GM23338 (cell line): ENCODE results near the gene RRP1. TPM values are rescaled to one million over a fixed set of nuclear protein-coding genes. Genes with fewer than 3 reads are reported as not detected.

ENCODE experiments used
- ATAC-seq: fragments of 200-7000 bp; cut with Tn5 transposase; 3 replicates; pipeline ENCODE4 v1.9.1; 2020
- DNase-seq: peaks from one replicate; pipeline ENCODE4 v3.0.0-alpha.2; 2015; ENCODE audit warnings: low spot score
- H2AFZ ChIP-seq: fragments of 200-600 bp; sonication (generic); 2 replicates; pipeline ENCODE4 v1.8.0; 2016; ENCODE audit warnings: antibody characterized with exemption, mild to moderate bottlenecking, moderate library complexity
- H3F3A ChIP-seq: fragments of 200-600 bp; sonication (generic); replicated peaks from 2 replicates; pipeline ENCODE4 v1.8.0; 2017; ENCODE audit warnings: antibody characterized with exemption, mixed run types, low read depth
- H3K27ac ChIP-seq: fragments of 200-600 bp; sonication (generic); 2 replicates; pipeline ENCODE4 v1.6.1; 2016; ENCODE audit warnings: low read depth
- H3K27me3 ChIP-seq: fragments of 200-600 bp; sonication (generic); 2 replicates; pipeline ENCODE4 v1.8.0; 2016; ENCODE audit warnings: mild to moderate bottlenecking, mixed run types, moderate library complexity; ENCODE audit not compliant: insufficient read depth
- H3K36me3 ChIP-seq: fragments of 200-600 bp; sonication (generic); 2 replicates; pipeline ENCODE4 v1.8.0; 2016; ENCODE audit warnings: mild to moderate bottlenecking; ENCODE audit not compliant: insufficient read depth
- H3K4me1 ChIP-seq: fragments of 200-600 bp; sonication (generic); 2 replicates; pipeline ENCODE4 v1.8.0; 2016; ENCODE audit warnings: mild to moderate bottlenecking, moderate library complexity; ENCODE audit not compliant: insufficient read depth
- H3K4me2 ChIP-seq: fragments of 200-600 bp; sonication (generic); 2 replicates; pipeline ENCODE4 v1.7.1; 2017; ENCODE audit warnings: mixed run types
- H3K4me3 ChIP-seq: fragments of 200-600 bp; sonication (generic); 2 replicates; pipeline ENCODE4 v1.6.1; 2016; ENCODE audit warnings: mixed run types
- H3K79me2 ChIP-seq: fragments of 200-600 bp; sonication (generic); replicated peaks from 2 replicates; pipeline ENCODE4 v1.8.0; 2017; ENCODE audit warnings: mild to moderate bottlenecking; ENCODE audit not compliant: insufficient read depth
- H3K9me2 ChIP-seq: fragments of 200-600 bp; sonication (generic); 2 replicates; pipeline ENCODE4 v1.8.0; 2017; ENCODE audit not compliant: insufficient read depth
- H4K20me1 ChIP-seq: fragments of 200-600 bp; sonication (generic); replicated peaks from 2 replicates; pipeline ENCODE4 v1.8.0; 2017; ENCODE audit warnings: mild to moderate bottlenecking; ENCODE audit not compliant: insufficient read depth
- H3K27ac Mint-ChIP-seq: 2 replicates; pipeline ENCODE4 v1.8.0; 2020; ENCODE audit warnings: inconsistent platforms, mild to moderate bottlenecking, moderate library complexity, mixed read lengths
- H3K27me3 Mint-ChIP-seq: 3 replicates; pipeline ENCODE4 v1.8.0; 2022; ENCODE audit warnings: low read depth, mild to moderate bottlenecking, moderate library complexity, mixed read lengths, inconsistent platforms; ENCODE audit not compliant: insufficient read depth, poor library complexity
- H3K36me3 Mint-ChIP-seq: 3 replicates; pipeline ENCODE4 v1.8.0; 2021; ENCODE audit warnings: low read depth, mild to moderate bottlenecking, inconsistent platforms, moderate library complexity, mixed read lengths
- H3K4me1 Mint-ChIP-seq: 3 replicates; pipeline ENCODE4 v1.8.0; 2020; ENCODE audit warnings: mild to moderate bottlenecking, inconsistent platforms, mixed read lengths
- H3K4me3 Mint-ChIP-seq: 3 replicates; pipeline ENCODE4 v1.8.0; 2021; ENCODE audit warnings: moderate library complexity, mild to moderate bottlenecking, inconsistent platforms, mixed read lengths
- H3K9me3 Mint-ChIP-seq: 3 replicates; pipeline ENCODE4 v1.8.0; 2020; ENCODE audit warnings: moderate library complexity, mild to moderate bottlenecking, inconsistent platforms, mixed read lengths
- CREB1 ChIP-seq: fragments of 250-450 bp; sonication (Bioruptor Pico); IDR thresholded peaks from 2 replicates; pipeline ENCODE4 v1.5.0; 2020; ENCODE audit warnings: low read depth, mild to moderate bottlenecking, moderate library complexity
- CTCF ChIP-seq, 2 experiments: fragments of 200-600 bp in 1 of 2; sonication (generic) in 1 of 2; conservative IDR thresholded peaks; 2 replicates each; pipeline versions ENCODE4 v1.5.1 to v1.6.1; 2016 to 2017; ENCODE audit warnings: antibody characterized with exemption in 2 of 2, low read depth in 2 of 2, mild to moderate bottlenecking in 2 of 2, moderate library complexity in 1 of 2
- ETS1 ChIP-seq: IDR thresholded peaks from 2 replicates; pipeline ENCODE4 v1.6.1; 2016; ENCODE audit warnings: antibody characterized with exemption
- EZH2 ChIP-seq: fragments of 200-600 bp; sonication (generic); IDR thresholded peaks from one replicate; pipeline ENCODE4 v1.8.0; 2017; ENCODE audit warnings: antibody characterized with exemption, mild to moderate bottlenecking, low read depth; ENCODE audit not compliant: unreplicated experiment
- EZH2phosphoT487 ChIP-seq: fragments of 200-600 bp; sonication (generic); IDR thresholded peaks from one replicate; pipeline ENCODE4 v1.8.1; 2018; ENCODE audit warnings: antibody characterized with exemption; ENCODE audit not compliant: unreplicated experiment
- JUNB ChIP-seq: IDR thresholded peaks from one replicate; pipeline ENCODE4 v1.6.1; 2016; ENCODE audit warnings: antibody characterized with exemption; ENCODE audit not compliant: unreplicated experiment
- NANOG ChIP-seq: IDR thresholded peaks from 2 replicates; pipeline ENCODE4 v1.6.1; 2016; ENCODE audit warnings: antibody characterized with exemption, borderline replicate concordance
- POLR2AphosphoS5 ChIP-seq: IDR thresholded peaks from 2 replicates; pipeline ENCODE4 v1.6.1; 2016; ENCODE audit warnings: antibody characterized with exemption, low read depth
- REST ChIP-seq: IDR thresholded peaks from one replicate; pipeline ENCODE4 v1.6.1; 2018; ENCODE audit warnings: antibody characterized with exemption; ENCODE audit not compliant: unreplicated experiment
- STAT1 ChIP-seq: IDR thresholded peaks from one replicate; pipeline ENCODE4 v1.6.1; 2016; ENCODE audit warnings: antibody characterized with exemption; ENCODE audit not compliant: unreplicated experiment
- ZNF114 ChIP-seq: fragments of 250-450 bp; sonication (Bioruptor Pico); IDR thresholded peaks from 2 replicates; pipeline ENCODE4 v1.5.0; 2020; ENCODE audit warnings: mild to moderate bottlenecking, moderate library complexity
- ZNF331 ChIP-seq: fragments of 250-450 bp; sonication (Bioruptor Pico); IDR thresholded peaks from 2 replicates; pipeline ENCODE4 v1.5.0; 2020; ENCODE audit warnings: low read depth, mild to moderate bottlenecking, moderate library complexity
- ZNF462 ChIP-seq: fragments of 250-450 bp; sonication (Bioruptor Pico); IDR thresholded peaks from 2 replicates; pipeline ENCODE4 v1.5.0; 2020; ENCODE audit warnings: mild to moderate bottlenecking, moderate library complexity
- polyA plus RNA-seq: library from polyadenylated mRNA; unstranded; fragments of >200 nt; fragmentation: Nextera tagmentation; extraction: Ambion mirVana; gene quantifications from 2 replicates; pipeline ENCODE4 v1.2.1, GENCODE V29; 2016
- total RNA-seq: library from RNA; depleted of rRNA; stranded (reverse); fragments of >200 nt; shearing (Covaris generic); gene quantifications from 2 replicates; pipeline ENCODE4 v1.2.3, GENCODE V29; 2014

RRP1 gene
- total and polyA plus RNA-seq, 2 experiments from 2014 or later = 36.5 to 63.5 TPM

GRCh38 chr21:43792406-43792805 lies 3.0 kb downstream of the RRP1 start:
- Histone ChIP-seq H3F3A (0 out of 2 replicates have a peak, but pooled peaks cover 3% of the 10 kb centered on the region), H3K27ac (no peak overlapping the region), H3K4me3 (no peak overlapping the region), H3K27me3 (no peaks in the 10 kb centered on the region), H3K9me2 (no peaks in the 10 kb centered on the region), H3K79me2 (peaks cover 51% of the 10 kb centered on the region), H3K4me2 (no peak overlapping the region), H2AFZ (no peak overlapping the region), H3K4me1 (peaks cover 10% of the 10 kb centered on the region), H3K36me3 (peaks cover 30% of the 10 kb centered on the region), H4K20me1 (peaks cover 16% of the 10 kb centered on the region)
- Mint-ChIP-seq H3K27me3 (peaks cover 15% of the 10 kb centered on the region), H3K27ac (no peak overlapping the region), H3K36me3 (peaks cover 72% of the 10 kb centered on the region), H3K9me3 (no peaks in the 10 kb centered on the region), H3K4me1 (peaks cover 11% of the 10 kb centered on the region), H3K4me3 (peak overlapping the region; percentile 49; the same call in 1 of the 3 replicates)
- TF ChIP-seq CREB1 (CRISPR knock-in tag) = no peak
- TF ChIP-seq EZH2phosphoT487 = no peak
- no peak for TF ChIP-seq POLR2AphosphoS5
- no peak for TF ChIP-seq ZNF114 (CRISPR knock-in tag)
- TF ChIP-seq EZH2 = no peak
- TF ChIP-seq JUNB = no peak
- no peak for TF ChIP-seq REST
- no peak for TF ChIP-seq NANOG
- no peak for TF ChIP-seq CTCF (conservative IDR thresholded peaks at IDR 0.05; ENCODE audit: low read depth in 2 of 2)
- TF ChIP-seq STAT1 = no peak
- TF ChIP-seq ETS1 = no peak
- no peak for TF ChIP-seq ZNF462 (CRISPR knock-in tag)
- TF ChIP-seq ZNF331 (CRISPR knock-in tag) = no peak
- DNase-seq = no peak
- ATAC-seq = no peak
